Neural progenitor cell (in vitro differentiated cells): Measurements from ENCODE around the gene AK8. TPM values are rescaled to one million over a fixed set of nuclear protein-coding genes. Genes with fewer than 3 reads are reported as not detected.

Experiments used
- DNase-seq: peaks from one replicate; pipeline ENCODE4 v3.0.0-alpha.2; 2016; ENCODE audit warnings: low spot score
- H2AFZ ChIP-seq: fragments of 200-600 bp; sonication (generic); replicated peaks from 2 replicates; pipeline ENCODE4 v1.6.1; 2016; ENCODE audit warnings: antibody characterized with exemption
- H3F3A ChIP-seq: fragments of 200-600 bp; sonication (generic); 2 replicates; pipeline ENCODE4 v1.6.1; 2016; ENCODE audit warnings: antibody characterized with exemption, low read depth
- H3K27ac ChIP-seq: fragments of 200-600 bp; sonication (generic); 2 replicates; pipeline ENCODE4 v1.5.1; 2016; ENCODE audit warnings: mild to moderate bottlenecking
- H3K27me3 ChIP-seq: fragments of 200-600 bp; sonication (generic); 2 replicates; pipeline ENCODE4 v1.6.1; 2016; ENCODE audit warnings: mild to moderate bottlenecking, moderate library complexity
- H3K36me3 ChIP-seq: fragments of 200-600 bp; sonication (generic); 2 replicates; pipeline ENCODE4 v1.5.1; 2016
- H3K4me1 ChIP-seq: fragments of 200-600 bp; sonication (generic); 2 replicates; pipeline ENCODE4 v1.6.1; 2016; ENCODE audit warnings: mixed run types
- H3K4me2 ChIP-seq: fragments of 200-600 bp; sonication (generic); 2 replicates; pipeline ENCODE4 v1.6.1; 2016
- H3K4me3 ChIP-seq: fragments of 200-600 bp; sonication (generic); 2 replicates; pipeline ENCODE4 v1.5.1; 2016
- H3K79me2 ChIP-seq: fragments of 200-600 bp; sonication (generic); 2 replicates; pipeline ENCODE4 v1.6.1; 2016; ENCODE audit warnings: low read depth
- H3K9ac ChIP-seq: fragments of 200-600 bp; sonication (generic); 2 replicates; pipeline ENCODE4 v1.6.1; 2016
- H3K9me3 ChIP-seq: fragments of 200-600 bp; sonication (generic); 2 replicates; pipeline ENCODE4 v1.5.1; 2016; ENCODE audit warnings: low read depth
- H4K20me1 ChIP-seq: fragments of 200-600 bp; sonication (generic); 2 replicates; pipeline ENCODE4 v1.6.1; 2016; ENCODE audit warnings: low read depth
- H3K27ac Mint-ChIP-seq: 3 replicates; pipeline ENCODE4 v1.8.0; 2021; ENCODE audit warnings: mixed read lengths
- H3K27me3 Mint-ChIP-seq: 2 replicates; pipeline ENCODE4 v1.8.0; 2022; ENCODE audit warnings: low read depth, mild to moderate bottlenecking, inconsistent platforms, moderate library complexity, mixed read lengths; ENCODE audit not compliant: insufficient read depth
- H3K36me3 Mint-ChIP-seq: 3 replicates; pipeline ENCODE4 v1.8.0; 2021; ENCODE audit warnings: mixed read lengths
- H3K4me1 Mint-ChIP-seq: 3 replicates; pipeline ENCODE4 v1.8.0; 2021; ENCODE audit warnings: mixed read lengths
- H3K4me3 Mint-ChIP-seq: 3 replicates; pipeline ENCODE4 v1.8.0; 2021; ENCODE audit warnings: mild to moderate bottlenecking, moderate library complexity, mixed read lengths
- H3K9me3 Mint-ChIP-seq: 3 replicates; pipeline ENCODE4 v1.8.0; 2020; ENCODE audit warnings: mixed read lengths
- CTCF ChIP-seq: fragments of 200-600 bp; sonication (generic); IDR thresholded peaks from 2 replicates; pipeline ENCODE4 v1.5.1; 2017; ENCODE audit warnings: antibody characterized with exemption, mild to moderate bottlenecking
- EZH2 ChIP-seq: fragments of 200-600 bp; sonication (generic); IDR thresholded peaks from 2 replicates; pipeline ENCODE4 v1.6.1; 2017; ENCODE audit warnings: antibody characterized with exemption, mild to moderate bottlenecking, moderate library complexity
- EZH2phosphoT487 ChIP-seq: fragments of 200-600 bp; sonication (generic); IDR thresholded peaks from 2 replicates; pipeline ENCODE4 v1.6.1; 2017; ENCODE audit warnings: antibody characterized with exemption
- total RNA-seq: library from RNA; depleted of rRNA; stranded (reverse); fragments of >200 nt; gene quantifications from 2 replicates; pipeline ENCODE4 v1.2.3, GENCODE V29; 2015; ENCODE audit warnings: low replicate concordance

Gene AK8
- total RNA-seq, 1 donor from 2014 or later: 0.43 TPM

- Histone ChIP-seq H3K36me3 (no peaks in the 10 kb centered on the region), H3F3A (peaks cover 22% of the 10 kb centered on the region), H3K9me3 (no peaks in the 10 kb centered on the region), H2AFZ (no peak overlapping the region), H3K4me2 (peak overlapping the region; percentile 76), H3K9ac (no peak overlapping the region), H3K4me3 (peak overlapping the region; percentile 85), H3K79me2 (no peaks in the 10 kb centered on the region), H4K20me1 (no peaks in the 10 kb centered on the region), H3K27me3 (peaks cover 30% of the 10 kb centered on the region), H3K4me1 (no peaks in the 10 kb centered on the region), H3K27ac (no peak overlapping the region)
- H3K36me3 Mint-ChIP-seq: no peaks in the 10 kb centered on the region
- H3K4me3 Mint-ChIP-seq: peak overlapping the region; percentile 88
- H3K27ac Mint-ChIP-seq: no peak overlapping the region
- no peak for TF ChIP-seq EZH2
- TF ChIP-seq EZH2phosphoT487: no peak
- TF ChIP-seq CTCF: no peak
- peaks cover 8% of the 10 kb centered on the region for H3K27me3 Mint-ChIP-seq
- no peak for DNase-seq
- H3K4me1 Mint-ChIP-seq: peaks cover 14% of the 10 kb centered on the region
- no peaks in the 10 kb centered on the region for H3K9me3 Mint-ChIP-seq
These were observed 643 bp downstream of the AK8 start for GRCh38 chr9:132877458-132877823.

GRCh38 chr9:132876849-132877248, 1.2 kb downstream of the AK8 start:
- Mint-ChIP-seq H3K36me3 (no peaks in the 10 kb centered on the region), H3K27me3 (peaks cover 8% of the 10 kb centered on the region), H3K4me1 (peaks cover 14% of the 10 kb centered on the region), H3K4me3 (peak overlapping the region; percentile 88), H3K27ac (no peak overlapping the region), H3K9me3 (no peaks in the 10 kb centered on the region)
- no peaks in the 10 kb centered on the region for H4K20me1 ChIP-seq
- peaks cover 30% of the 10 kb centered on the region for H3K27me3 ChIP-seq
- peaks cover 22% of the 10 kb centered on the region for H3F3A ChIP-seq
- no peaks in the 10 kb centered on the region for H3K9me3 ChIP-seq
- no peak overlapping the region for H3K9ac ChIP-seq
- H3K4me2 ChIP-seq: no peak overlapping the region
- H3K4me1 ChIP-seq: no peaks in the 10 kb centered on the region
- no peaks in the 10 kb centered on the region for H3K79me2 ChIP-seq
- no peak overlapping the region for H3K4me3 ChIP-seq
- no peak for DNase-seq
- H2AFZ ChIP-seq: no peak overlapping the region
- no peak overlapping the region for H3K27ac ChIP-seq
- H3K36me3 ChIP-seq: no peaks in the 10 kb centered on the region
- TF ChIP-seq EZH2phosphoT487: no peak
- no peak for TF ChIP-seq EZH2
- TF ChIP-seq CTCF: no peak

GRCh38 chr9:132875159-132875558, 2.9 kb downstream of the AK8 start:
- Mint-ChIP-seq H3K4me1 (peaks cover 13% of the 10 kb centered on the region), H3K27me3 (peaks cover 8% of the 10 kb centered on the region), H3K9me3 (no peaks in the 10 kb centered on the region), H3K36me3 (no peaks in the 10 kb centered on the region), H3K27ac (no peak overlapping the region), H3K4me3 (no peak overlapping the region)
- no peaks in the 10 kb centered on the region for H3K4me1 ChIP-seq
- no peak overlapping the region for H3K27ac ChIP-seq
- no peak overlapping the region for H3K4me3 ChIP-seq
- no peak overlapping the region for H2AFZ ChIP-seq
- no peaks in the 10 kb centered on the region for H3K79me2 ChIP-seq
- H3F3A ChIP-seq: peaks cover 19% of the 10 kb centered on the region
- TF ChIP-seq EZH2phosphoT487 (no peak), EZH2 (no peak), CTCF (no peak)
- no peaks in the 10 kb centered on the region for H3K36me3 ChIP-seq
- H3K4me2 ChIP-seq: no peak overlapping the region
- no peak for DNase-seq
- peaks cover 30% of the 10 kb centered on the region for H3K27me3 ChIP-seq
- H3K9ac ChIP-seq: no peak overlapping the region
- H4K20me1 ChIP-seq: no peaks in the 10 kb centered on the region
- H3K9me3 ChIP-seq: no peaks in the 10 kb centered on the region
